Measurements from ENCODE around the gene USP8. TPM values are rescaled to one million over a fixed set of nuclear protein-coding genes. Genes with fewer than 3 reads are reported as not detected.
"Not testable (repeated sequence)": the region's sequence is repeated elsewhere in the genome, so short reads cannot be mapped to it uniquely, and the experiment has no call there.

USP8 gene
- polyA plus RNA-seq, 3 donors = 32.1 to 62.4 (median 37.3) TPM

- Mint-ChIP-seq H3K9me3 (no peaks in the 10 kb centered on the region), H3K36me3 (peaks cover 87 to 93% of the 10 kb centered on the region in 2 donors), H3K27ac (peak overlapping the region in 1 of 7 donors; percentile 28), H3K4me3 (no peak overlapping the region), H3K4me1 (no peaks in the 10 kb centered on the region), H3K27me3 (ENCODE audit: low read depth in 3 of 3) (no peaks in the 10 kb centered on the region)
- Histone ChIP-seq H3K9me3 (replicated peaks in 1 of 2; ENCODE audit: control insufficient read depth in 1 of 2, insufficient read depth in 1 of 2, low read length in 2 of 2) (no peaks in the 10 kb centered on the region), H3K27me3 (ENCODE audit: control insufficient read depth in 2 of 2, insufficient read depth in 2 of 2, low read length in 2 of 2) (no peaks in the 10 kb centered on the region), H3K9ac (ENCODE audit: insufficient read depth, low read length, poor library complexity, severe bottlenecking) (no peak overlapping the region), H3K4me1 (ENCODE audit: control insufficient read depth in 1 of 2, insufficient read depth in 2 of 2, low read length in 2 of 2) (no peaks in the 10 kb centered on the region), H3K4me3 (replicated peaks in 1 of 3; ENCODE audit: low read depth in 2 of 3, low read length in 3 of 3) (no peak overlapping the region), H2AFZ (ENCODE audit: insufficient read depth, low read depth, low read length, poor library complexity, severe bottlenecking) (no peak overlapping the region), H4K20me1 (ENCODE audit: insufficient read depth, low read length) (no peaks in the 10 kb centered on the region), H3K36me3 (replicated peaks in 1 of 2; ENCODE audit: control insufficient read depth in 1 of 2, insufficient read depth in 2 of 2, low read length in 2 of 2) (peaks cover 91 to 96% of the 10 kb centered on the region in 2 donors), H3K27ac (ENCODE audit: low read depth in 1 of 2, low read length in 2 of 2) (no peak overlapping the region), H3K79me2 (ENCODE audit: insufficient read depth, low read length) (no peaks in the 10 kb centered on the region), H3K4me2 (replicated peaks; ENCODE audit: extremely low read depth, low read length, poor library complexity, severe bottlenecking) (no peak overlapping the region)
- TF ChIP-seq CTCF (IDR thresholded peaks at IDR 0.05) = no peak
- WGBS (ENCODE audit: insufficient coverage) = 96% methylated on average over 3 of the region's 3 CpGs
- intact Hi-C loops (cut with micrococcal nuclease) = loop anchor here (10.0 kb wide), 2 partner anchors 961 to 981 kb away; no protein-coding TSS in a partner anchor
- DNase-seq = no peak
Measured at GRCh38 chr15:50493625-50494024, 69.4 kb downstream of the USP8 start.

GRCh38 chr15:50494547-50494946 is 70.3 kb downstream of the USP8 start:
- not testable (repeated sequence) for H4K20me1 ChIP-seq (ENCODE audit: insufficient read depth, low read length); H3K9me3 ChIP-seq (replicated peaks in 1 of 2; ENCODE audit: control insufficient read depth in 1 of 2, insufficient read depth in 1 of 2, low read length in 2 of 2); H3K9me3 Mint-ChIP-seq; H3K4me1 ChIP-seq (ENCODE audit: control insufficient read depth in 1 of 2, insufficient read depth in 2 of 2, low read length in 2 of 2); H3K4me1 Mint-ChIP-seq; H3K9ac ChIP-seq (ENCODE audit: insufficient read depth, low read length, poor library complexity, severe bottlenecking); H2AFZ ChIP-seq (ENCODE audit: insufficient read depth, low read depth, low read length, poor library complexity, severe bottlenecking); H3K27me3 ChIP-seq (ENCODE audit: control insufficient read depth in 2 of 2, insufficient read depth in 2 of 2, low read length in 2 of 2); H3K27me3 Mint-ChIP-seq (ENCODE audit: low read depth in 3 of 3); H3K27ac ChIP-seq (ENCODE audit: low read depth in 1 of 2, low read length in 2 of 2); H3K79me2 ChIP-seq (ENCODE audit: insufficient read depth, low read length); H3K4me3 Mint-ChIP-seq; H3K4me3 ChIP-seq (replicated peaks in 1 of 3; ENCODE audit: low read depth in 2 of 3, low read length in 3 of 3); H3K4me2 ChIP-seq (replicated peaks; ENCODE audit: extremely low read depth, low read length, poor library complexity, severe bottlenecking); DNase-seq
- H3K36me3 ChIP-seq (replicated peaks in 1 of 2; ENCODE audit: control insufficient read depth in 1 of 2, insufficient read depth in 2 of 2, low read length in 2 of 2) = peaks cover 91 to 97% of the 10 kb centered on the region in 2 donors
- WGBS (ENCODE audit: insufficient coverage) = 100% methylated on average over 2 of the region's 2 CpGs
- intact Hi-C loops (cut with micrococcal nuclease) = loop anchor here (10.0 kb wide), 2 partner anchors 960 to 980 kb away; no protein-coding TSS in a partner anchor
- peaks cover 89 to 92% of the 10 kb centered on the region in 2 donors for H3K36me3 Mint-ChIP-seq
- peak overlapping the region in 1 of 7 donors; percentile 61 for H3K27ac Mint-ChIP-seq

Data from CD14-positive monocyte (primary cell).